Keratinocyte (primary cell): ENCODE data around the gene KLK1. TPM values are rescaled to one million over a fixed set of nuclear protein-coding genes. Genes with fewer than 3 reads are reported as not detected.

ENCODE experiments used
- DNase-seq: peaks from one replicate; pipeline ENCODE4 v3.0.0-alpha.2; 2011; ENCODE audit warnings: low read depth, missing footprints, low spot score
- FAIRE-seq: peaks from 2 replicates; lab custom pipeline; 2011; peaks lifted over from hg19 to GRCh38; lab: Jason Lieb, UNC
- H2AFZ ChIP-seq: 2 replicates; pipeline ENCODE4 v1.6.0; 2012; ENCODE audit warnings: low read length, control low read depth, inconsistent platforms; ENCODE audit not compliant: control insufficient read depth
- H3K27ac ChIP-seq: 2 replicates; pipeline ENCODE4 v1.5.1; 2011; ENCODE audit warnings: low read length; ENCODE audit not compliant: control insufficient read depth, insufficient read depth
- H3K27me3 ChIP-seq: 3 replicates; pipeline ENCODE4 v1.6.0; 2011; ENCODE audit warnings: low read length; ENCODE audit not compliant: control insufficient read depth, insufficient read depth; ENCODE audit errors: extremely low read depth
- H3K36me3 ChIP-seq, 2 experiments: 2 replicates in 1 of 2; 3 replicates in 1 of 2; pipeline ENCODE4 v1.5.1; 2011; ENCODE audit warnings: low read length in 2 of 2, mild to moderate bottlenecking in 1 of 2; ENCODE audit not compliant: control insufficient read depth in 2 of 2, insufficient read depth in 2 of 2; ENCODE audit errors: extremely low read depth in 1 of 2
- H3K4me1 ChIP-seq: 3 replicates; pipeline ENCODE4 v1.5.1; 2011; ENCODE audit warnings: low read length; ENCODE audit not compliant: control insufficient read depth, insufficient read depth; ENCODE audit errors: extremely low read depth
- H3K4me2 ChIP-seq: 3 replicates; pipeline ENCODE4 v1.6.0; 2011; ENCODE audit warnings: low read depth, low read length; ENCODE audit not compliant: control insufficient read depth, insufficient read depth; ENCODE audit errors: extremely low read depth
- H3K4me3 ChIP-seq, 3 experiments: fragments of 200-600 bp in 1 of 3; sonication (generic) in 1 of 3; 2 replicates in 2 of 3; 3 replicates in 1 of 3; pipeline ENCODE4 v1.5.1; 2011 to 2016; ENCODE audit warnings: low read length in 3 of 3, mild to moderate bottlenecking in 3 of 3, control low read depth in 2 of 3, inconsistent platforms in 1 of 3, low read depth in 1 of 3, mixed read lengths in 1 of 3, mixed run types in 1 of 3, moderate library complexity in 1 of 3; ENCODE audit not compliant: control insufficient read depth in 2 of 3, insufficient read depth in 2 of 3; ENCODE audit errors: extremely low read depth in 1 of 3
- H3K79me2 ChIP-seq: 2 replicates; pipeline ENCODE4 v1.6.0; 2012; ENCODE audit warnings: low read length; ENCODE audit not compliant: control insufficient read depth, insufficient read depth
- H3K9ac ChIP-seq: 3 replicates; pipeline ENCODE4 v1.6.0; 2011; ENCODE audit warnings: low read length; ENCODE audit not compliant: control insufficient read depth, insufficient read depth; ENCODE audit errors: extremely low read depth
- H3K9me1 ChIP-seq: 3 replicates; pipeline ENCODE4 v1.6.0; 2011; ENCODE audit warnings: low read length; ENCODE audit not compliant: control insufficient read depth, insufficient read depth; ENCODE audit errors: extremely low read depth
- H3K9me3 ChIP-seq: 2 replicates; pipeline ENCODE4 v1.5.1; 2012; ENCODE audit warnings: low read depth, low read length; ENCODE audit not compliant: control insufficient read depth
- H4K20me1 ChIP-seq: 3 replicates; pipeline ENCODE4 v1.6.0; 2011; ENCODE audit warnings: low read length; ENCODE audit not compliant: control insufficient read depth, insufficient read depth; ENCODE audit errors: extremely low read depth
- EZH2 ChIP-seq: IDR thresholded peaks from one replicate; pipeline ENCODE4 v1.6.1; 2012; ENCODE audit warnings: inconsistent platforms, mild to moderate bottlenecking, low read length, moderate library complexity
- dilution Hi-C: fragments of 300-500 bp; cut with MboI; formaldehyde crosslinking; loops from one replicate; pipeline ENCODE4 v1.7.0; 2020; ENCODE audit warnings: low sequenced_read_pairs; ENCODE audit not compliant: extremely low pct_ligation_motif_present
- polyA plus RNA-seq, 5 experiments: library from polyadenylated mRNA; depleted of rRNA in 3 of 5; stranded (reverse) in 3 of 5; stranded (forward) in 1 of 5; unstranded in 1 of 5; fragments of >200 nt; gene quantifications; 1 replicate in 1 of 5; 2 replicates in 3 of 5; 3 replicates in 1 of 5; pipeline versions ENCODE4 v1.2.1 to v1.2.3, GENCODE V29; 2011 to 2012; ENCODE audit warnings: missing spikeins in 2 of 5, low read depth in 1 of 5, low replicate concordance in 1 of 5
- TF ChIP-seq, protein P1 (sequence below), 3 experiments: IDR thresholded peaks in 1 of 3; conservative IDR thresholded peaks in 1 of 3; optimal IDR thresholded peaks in 1 of 3; 2 replicates in 2 of 3; 3 replicates in 1 of 3; pipeline versions ENCODE3 to v1.5.1; 2011; ENCODE audit warnings: low read length in 3 of 3, mild to moderate bottlenecking in 3 of 3, moderate library complexity in 2 of 3, control low read depth in 1 of 3, inconsistent platforms in 1 of 3; ENCODE audit not compliant: insufficient read depth in 2 of 3; ENCODE audit errors: extremely low read depth in 1 of 3

KLK1 gene
- polyA plus RNA-seq, 1 donor (not counting 4 experiments of a cell fraction or from before 2014, with no cell fraction given), result 0.31 TPM

DNA sequence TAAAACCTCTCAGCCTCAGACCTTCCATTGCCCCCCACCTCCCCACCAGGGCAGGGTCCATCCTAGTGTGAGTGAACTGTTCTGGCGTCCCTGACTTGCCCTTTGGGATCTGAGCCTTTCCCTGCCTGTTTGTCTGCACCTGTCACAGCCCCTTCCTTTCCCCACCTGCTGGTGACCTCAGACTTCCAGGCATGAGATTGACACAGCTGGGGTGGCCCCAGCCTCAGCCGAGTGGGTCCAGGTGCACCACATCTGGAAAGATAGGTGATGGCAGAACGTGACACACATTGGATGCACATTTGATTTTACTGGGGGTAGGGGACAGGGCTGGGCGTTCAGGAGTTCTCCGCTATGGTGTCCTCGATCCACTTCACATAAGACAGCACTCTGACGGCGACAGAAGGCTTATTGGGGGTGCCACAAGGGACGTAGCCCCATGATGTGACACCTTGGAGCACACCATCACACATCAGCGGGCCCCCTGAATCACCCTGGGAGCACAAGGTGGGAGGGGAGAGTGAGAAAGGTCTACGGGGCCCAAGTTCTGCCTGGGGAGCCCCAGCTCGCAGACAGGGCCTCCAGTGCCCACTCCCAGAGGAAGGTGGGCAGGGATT is 4.6 kb downstream of the KLK1 start:
- TF ChIP-seq, protein P1, sequence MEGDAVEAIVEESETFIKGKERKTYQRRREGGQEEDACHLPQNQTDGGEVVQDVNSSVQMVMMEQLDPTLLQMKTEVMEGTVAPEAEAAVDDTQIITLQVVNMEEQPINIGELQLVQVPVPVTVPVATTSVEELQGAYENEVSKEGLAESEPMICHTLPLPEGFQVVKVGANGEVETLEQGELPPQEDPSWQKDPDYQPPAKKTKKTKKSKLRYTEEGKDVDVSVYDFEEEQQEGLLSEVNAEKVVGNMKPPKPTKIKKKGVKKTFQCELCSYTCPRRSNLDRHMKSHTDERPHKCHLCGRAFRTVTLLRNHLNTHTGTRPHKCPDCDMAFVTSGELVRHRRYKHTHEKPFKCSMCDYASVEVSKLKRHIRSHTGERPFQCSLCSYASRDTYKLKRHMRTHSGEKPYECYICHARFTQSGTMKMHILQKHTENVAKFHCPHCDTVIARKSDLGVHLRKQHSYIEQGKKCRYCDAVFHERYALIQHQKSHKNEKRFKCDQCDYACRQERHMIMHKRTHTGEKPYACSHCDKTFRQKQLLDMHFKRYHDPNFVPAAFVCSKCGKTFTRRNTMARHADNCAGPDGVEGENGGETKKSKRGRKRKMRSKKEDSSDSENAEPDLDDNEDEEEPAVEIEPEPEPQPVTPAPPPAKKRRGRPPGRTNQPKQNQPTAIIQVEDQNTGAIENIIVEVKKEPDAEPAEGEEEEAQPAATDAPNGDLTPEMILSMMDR (optimal IDR thresholded peaks at IDR 0.05 in 1 of 3, IDR thresholded peaks at IDR 0.05 in 1 of 3, conservative IDR thresholded peaks at IDR 0.05 in 1 of 3; ENCODE audit: extremely low read depth in 1 of 3, insufficient read depth in 2 of 3, low read length in 3 of 3), result no peak
- TF ChIP-seq EZH2, result no peak
- no peaks in the 10 kb centered on the region for H3K9me3 ChIP-seq
- no peak overlapping the region for H3K27ac ChIP-seq
- H3K79me2 ChIP-seq, result no peaks in the 10 kb centered on the region
- H3K27me3 ChIP-seq, result peaks cover 33% of the 10 kb centered on the region
- H3K4me3 ChIP-seq, result no peak overlapping the region
- FAIRE-seq (no peak), DNase-seq (no peak)
- dilution Hi-C loops, result no loop called here
- no peaks in the 10 kb centered on the region for H3K36me3 ChIP-seq
- H3K4me1 ChIP-seq, result peaks cover 6% of the 10 kb centered on the region
- H3K9me1 ChIP-seq, result no peaks in the 10 kb centered on the region
- H3K4me2 ChIP-seq, result no peak overlapping the region
- no peaks in the 10 kb centered on the region for H4K20me1 ChIP-seq
- H2AFZ ChIP-seq, result no peak overlapping the region
- no peak overlapping the region for H3K9ac ChIP-seq

DNA sequence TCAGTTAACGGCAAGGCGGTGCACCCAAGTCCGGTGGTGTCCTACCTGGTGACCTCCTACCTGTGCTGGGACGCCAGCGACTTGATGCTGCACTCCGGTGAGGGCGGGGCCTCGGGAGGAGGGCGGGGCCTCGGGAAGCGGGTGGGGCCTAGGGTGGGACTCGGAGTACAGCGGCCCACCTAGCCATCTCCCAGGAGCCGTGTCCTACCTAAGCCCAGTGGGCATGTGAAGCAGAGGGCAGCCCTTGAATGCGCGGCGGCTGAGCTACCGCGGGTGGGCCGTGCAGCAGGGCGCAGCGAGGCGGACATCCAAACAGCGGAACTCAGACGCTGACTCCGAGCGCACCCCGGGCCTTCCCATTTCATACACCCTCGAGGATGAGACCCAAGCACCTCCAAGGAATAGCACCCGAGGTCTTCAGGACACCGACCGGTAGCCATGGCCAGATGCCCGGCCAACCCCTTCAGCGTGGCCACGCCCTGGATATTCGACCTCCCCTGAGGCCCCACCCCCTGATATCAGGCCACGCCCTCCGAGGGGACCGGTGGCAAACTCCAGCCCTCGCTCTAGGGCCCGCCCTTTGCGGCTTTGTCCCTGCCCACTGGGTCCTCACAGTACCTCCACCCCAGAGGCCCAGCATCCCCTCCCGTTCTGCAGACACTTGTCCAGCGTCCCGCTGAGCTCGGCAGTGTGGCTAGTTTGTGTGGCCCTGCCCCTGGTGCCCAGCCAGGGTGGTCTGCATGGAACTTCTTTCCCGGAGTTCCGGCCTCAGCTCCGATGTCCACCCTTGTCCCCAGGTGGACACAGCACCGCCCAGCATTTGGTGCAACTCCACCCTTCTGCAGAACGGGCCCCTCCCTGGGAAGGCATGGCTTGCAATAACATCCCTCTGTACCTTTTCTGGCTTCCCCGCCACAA is 5.4 kb downstream of the KLK1 start:
- Histone ChIP-seq H4K20me1 (no peaks in the 10 kb centered on the region), H3K27me3 (peaks cover 33% of the 10 kb centered on the region), H3K27ac (no peak overlapping the region), H3K4me1 (peaks cover 6% of the 10 kb centered on the region), H3K9me3 (no peaks in the 10 kb centered on the region), H3K79me2 (no peaks in the 10 kb centered on the region), H2AFZ (peak overlapping the region; percentile 85), H3K4me3 (peak overlapping the region; percentile 43 to 58 (median 46)), H3K4me2 (peak overlapping the region; percentile 69), H3K9ac (no peak overlapping the region), H3K9me1 (no peaks in the 10 kb centered on the region), H3K36me3 (no peaks in the 10 kb centered on the region)
- dilution Hi-C loops, result no loop called here
- FAIRE-seq (peak; percentile 32), DNase-seq (no peak)
- TF ChIP-seq EZH2, result no peak
- TF ChIP-seq, protein P1 (optimal IDR thresholded peaks at IDR 0.05 in 1 of 3, IDR thresholded peaks at IDR 0.05 in 1 of 3, conservative IDR thresholded peaks at IDR 0.05 in 1 of 3; ENCODE audit: extremely low read depth in 1 of 3, insufficient read depth in 2 of 3, low read length in 3 of 3), result no peak
